AG09309 (cell line): ENCODE data around the gene CHAF1A.
A peak's percentile ranks its signal among the peaks of the same experiment; 100 is the strongest.

ENCODE experiments used
- DNase-seq: peaks from one replicate; pipeline ENCODE4 v3.0.0-alpha.2; 2010; ENCODE audit warnings: low read depth
- H3K4me3 ChIP-seq: 2 replicates; pipeline ENCODE4 v1.5.1; 2011; ENCODE audit warnings: mild to moderate bottlenecking, low read depth, low read length, moderate library complexity; ENCODE audit not compliant: control insufficient read depth
- CTCF ChIP-seq: IDR thresholded peaks from 2 replicates; pipeline ENCODE4 v1.5.1; 2011; ENCODE audit warnings: mild to moderate bottlenecking, low read depth, low read length, inconsistent platforms; ENCODE audit not compliant: insufficient read depth, control insufficient read depth; ENCODE audit errors: missing control alignments

CHAF1A gene

GRCh38 chr19:4447327-4448146 lies 45.1 kb downstream of the CHAF1A start:
- no peak overlapping the region for H3K4me3 ChIP-seq
- TF ChIP-seq CTCF: no peak
- no peak for DNase-seq

GRCh38 chr19:4448147-4448985 lies 45.9 kb downstream of the CHAF1A start:
- H3K4me3 ChIP-seq: no peak overlapping the region
- no peak for DNase-seq
- TF ChIP-seq CTCF: no peak

- no peak for DNase-seq
- no peak overlapping the region for H3K4me3 ChIP-seq
- no peak for TF ChIP-seq CTCF
Observed at GRCh38 chr19:4449022-4449638, 46.7 kb downstream of the CHAF1A start.

GRCh38 chr19:4449639-4450028 lies 47.2 kb downstream of the CHAF1A start:
- no peak for TF ChIP-seq CTCF
- no peak for DNase-seq
- H3K4me3 ChIP-seq: no peak overlapping the region

GRCh38 chr19:4452230-4452990 lies 50.0 kb downstream of the CHAF1A start:
- H3K4me3 ChIP-seq: no peak overlapping the region
- no peak for DNase-seq
- peak; percentile 1 for TF ChIP-seq CTCF
